Karpas-422 (cell line): ENCODE measurements around the gene EDIL3. TPM values are rescaled to one million over a fixed set of nuclear protein-coding genes. Genes with fewer than 3 reads are reported as not detected.
"Not testable (repeated sequence)": the region's sequence is repeated elsewhere in the genome, so short reads cannot be mapped to it uniquely, and the experiment has no call there.

Experiments
- DNase-seq: peaks from one replicate; pipeline ENCODE4 v3.0.0-alpha.2; 2015
- H2AFZ ChIP-seq: fragments of 200-600 bp; sonication (generic); 2 replicates; pipeline ENCODE4 v1.6.1; 2014; ENCODE audit warnings: antibody characterized with exemption, low read length, mixed read lengths
- H3K27ac ChIP-seq: fragments of 200-600 bp; sonication (generic); 2 replicates; pipeline ENCODE4 v1.5.1; 2014; ENCODE audit warnings: mild to moderate bottlenecking, low read length, moderate library complexity
- H3K27me3 ChIP-seq: fragments of 200-600 bp; sonication (generic); 2 replicates; pipeline ENCODE4 v1.6.1; 2014; ENCODE audit warnings: low read length, mixed read lengths
- H3K36me3 ChIP-seq: fragments of 200-600 bp; sonication (generic); 2 replicates; pipeline ENCODE4 v1.6.1; 2014; ENCODE audit warnings: low read length, mixed read lengths; ENCODE audit not compliant: insufficient read depth
- H3K4me1 ChIP-seq: fragments of 200-600 bp; sonication (generic); 2 replicates; pipeline ENCODE4 v1.6.1; 2014; ENCODE audit warnings: mild to moderate bottlenecking, low read length, mixed read lengths
- H3K4me2 ChIP-seq: fragments of 200-600 bp; sonication (generic); 2 replicates; pipeline ENCODE4 v1.6.1; 2014; ENCODE audit warnings: low read length, low read depth, mild to moderate bottlenecking; ENCODE audit not compliant: poor library complexity, severe bottlenecking
- H3K4me3 ChIP-seq: fragments of 200-600 bp; sonication (generic); 2 replicates; pipeline ENCODE4 v1.5.1; 2014; ENCODE audit warnings: mild to moderate bottlenecking, antibody characterized with exemption, low read length, mixed read lengths
- H3K79me2 ChIP-seq: fragments of 200-600 bp; sonication (generic); 2 replicates; pipeline ENCODE4 v1.6.1; 2014; ENCODE audit warnings: mild to moderate bottlenecking, low read length, mixed read lengths
- H3K9ac ChIP-seq: fragments of 200-600 bp; sonication (generic); 2 replicates; pipeline ENCODE4 v1.6.0; 2014; ENCODE audit warnings: low read length
- H3K9me2 ChIP-seq: fragments of 200-600 bp; sonication (generic), shearing (Covaris generic); replicated peaks from 2 replicates; pipeline ENCODE4 v1.6.0; 2014; ENCODE audit warnings: mild to moderate bottlenecking, low read length, moderate library complexity; ENCODE audit not compliant: insufficient read depth
- H3K9me3 ChIP-seq: fragments of 300-700, 200-600 bp; sonication (generic); 2 replicates; pipeline ENCODE4 v1.6.1; 2014; ENCODE audit warnings: low read length, mixed read lengths
- H4K20me1 ChIP-seq: fragments of 200-600 bp; sonication (generic); 2 replicates; pipeline ENCODE4 v1.6.1; 2014; ENCODE audit warnings: mild to moderate bottlenecking, antibody characterized with exemption, low read length, low read depth; ENCODE audit not compliant: insufficient read depth
- total RNA-seq: library from RNA; depleted of rRNA; stranded (reverse); fragments of >200 nt; shearing (Covaris generic); gene quantifications from 2 replicates; pipeline ENCODE4 v1.2.3, GENCODE V29; 2014; ENCODE audit warnings: low replicate concordance

The EDIL3 gene
- total RNA-seq, 1 experiment from 2014 or later = not detected

GRCh38 chr5:84343171-84343570 is 41.5 kb downstream of the EDIL3 start:
- Histone ChIP-seq H3K9me2 (no peaks in the 10 kb centered on the region), H3K9me3 (peaks cover 28% of the 10 kb centered on the region), H3K79me2 (no peaks in the 10 kb centered on the region), H3K9ac (no peak overlapping the region), H2AFZ (no peak overlapping the region), H3K4me2 (no peak overlapping the region), H3K4me3 (no peak overlapping the region), H4K20me1 (no peaks in the 10 kb centered on the region), H3K27ac (no peak overlapping the region), H3K36me3 (no peaks in the 10 kb centered on the region), H3K4me1 (no peaks in the 10 kb centered on the region), H3K27me3 (no peaks in the 10 kb centered on the region)
- no peak for DNase-seq

DNA sequence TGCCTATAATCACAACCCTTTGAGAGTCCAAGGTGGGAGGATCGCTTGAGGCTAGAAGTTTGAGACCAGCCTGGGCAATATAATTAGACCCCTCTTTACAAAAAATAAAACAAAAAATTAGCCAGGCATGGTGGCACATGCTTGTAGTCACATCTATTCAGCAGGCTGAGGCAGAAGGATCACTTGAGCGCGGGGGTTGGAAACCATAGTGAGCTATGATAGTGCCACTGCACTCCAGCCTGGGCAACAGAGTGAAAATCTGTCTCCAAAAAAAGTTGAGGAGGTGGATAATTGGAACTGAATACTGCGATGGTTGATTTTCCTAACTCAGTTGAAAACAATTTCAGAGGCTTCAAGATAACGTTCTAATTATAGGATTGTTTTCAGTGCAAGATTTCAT is 52.6 kb downstream of the EDIL3 start:
- no peak overlapping the region for H3K4me3 ChIP-seq
- DNase-seq = no peak
- H2AFZ ChIP-seq = no peak overlapping the region
- no peaks in the 10 kb centered on the region for H3K36me3 ChIP-seq
- peaks cover 28% of the 10 kb centered on the region for H3K9me3 ChIP-seq
- no peaks in the 10 kb centered on the region for H3K4me1 ChIP-seq
- no peak overlapping the region for H3K27ac ChIP-seq
- no peaks in the 10 kb centered on the region for H3K9me2 ChIP-seq
- H3K79me2 ChIP-seq = no peaks in the 10 kb centered on the region
- H3K4me2 ChIP-seq = no peak overlapping the region
- H4K20me1 ChIP-seq = no peaks in the 10 kb centered on the region
- no peak overlapping the region for H3K9ac ChIP-seq
- no peaks in the 10 kb centered on the region for H3K27me3 ChIP-seq

- no peak for DNase-seq
- Histone ChIP-seq H4K20me1 (no peaks in the 10 kb centered on the region), H3K9me3 (peaks cover 32% of the 10 kb centered on the region), H3K27me3 (no peaks in the 10 kb centered on the region), H3K36me3 (no peaks in the 10 kb centered on the region), H3K4me1 (no peaks in the 10 kb centered on the region), H3K27ac (no peak overlapping the region), H3K9me2 (no peaks in the 10 kb centered on the region), H3K9ac (no peak overlapping the region), H3K4me2 (no peak overlapping the region), H2AFZ (no peak overlapping the region), H3K4me3 (no peak overlapping the region), H3K79me2 (no peaks in the 10 kb centered on the region)
These were observed 57.1 kb downstream of the EDIL3 start for GRCh38 chr5:84327591-84327990.

DNA sequence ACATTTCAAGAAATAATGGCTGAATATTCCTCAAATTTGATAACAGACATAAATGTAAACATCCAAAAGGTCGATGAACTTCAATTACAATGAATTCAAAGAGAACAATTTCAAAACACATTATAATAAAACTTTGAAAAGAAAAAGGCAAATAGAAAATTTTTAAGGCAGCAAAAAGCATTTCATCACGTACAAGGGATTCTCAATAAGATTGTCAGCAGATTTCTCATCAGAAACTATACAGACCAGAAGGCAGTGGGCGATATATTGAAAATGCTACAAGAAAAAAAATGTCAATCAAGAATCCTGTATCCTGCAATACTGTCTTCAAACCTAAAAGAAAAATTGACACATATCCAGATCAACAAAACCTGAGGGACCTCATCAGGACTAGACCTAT is 62.0 kb downstream of the EDIL3 start:
- no peak overlapping the region for H3K4me3 ChIP-seq
- peaks cover 22% of the 10 kb centered on the region; the same call in 1 of the 2 replicates for H3K9me3 ChIP-seq
- no peaks in the 10 kb centered on the region for H3K4me1 ChIP-seq
- H2AFZ ChIP-seq = no peak overlapping the region
- no peaks in the 10 kb centered on the region for H3K27me3 ChIP-seq
- no peak overlapping the region for H3K4me2 ChIP-seq
- no peaks in the 10 kb centered on the region for H3K9me2 ChIP-seq
- H4K20me1 ChIP-seq = no peaks in the 10 kb centered on the region
- no peak for DNase-seq
- H3K36me3 ChIP-seq = no peaks in the 10 kb centered on the region
- H3K9ac ChIP-seq = no peak overlapping the region
- H3K27ac ChIP-seq = no peak overlapping the region
- H3K79me2 ChIP-seq = no peaks in the 10 kb centered on the region

DNA sequence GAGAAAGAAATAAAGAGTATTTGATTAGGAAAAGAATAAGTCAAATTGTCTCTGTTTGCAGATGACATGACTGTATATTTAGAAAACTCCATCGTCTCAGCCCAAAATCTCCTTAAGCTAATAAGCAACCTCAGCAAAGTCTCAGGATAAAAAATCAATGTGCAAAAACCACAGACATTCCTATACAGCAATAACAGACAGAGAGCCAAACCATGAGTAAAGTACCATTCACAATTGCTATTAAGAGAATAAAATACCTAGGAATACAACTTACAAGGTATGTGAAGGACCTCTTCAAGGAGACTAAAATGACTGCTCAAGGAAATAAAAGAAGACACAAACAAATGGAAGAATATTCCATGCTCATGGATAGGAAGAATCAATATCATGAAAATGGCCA is 66.9 kb downstream of the EDIL3 start:
- H3K4me1 ChIP-seq, H3K4me3 ChIP-seq, H3K27me3 ChIP-seq, H3K36me3 ChIP-seq, H3K9ac ChIP-seq, H3K4me2 ChIP-seq, H3K9me2 ChIP-seq, H2AFZ ChIP-seq, H4K20me1 ChIP-seq, DNase-seq, H3K27ac ChIP-seq, H3K79me2 ChIP-seq: not testable (repeated sequence)
- H3K9me3 ChIP-seq = peaks cover 19% of the 10 kb centered on the region; the same call in 1 of the 2 replicates

- peaks cover 11% of the 10 kb centered on the region; the same call in 1 of the 2 replicates for H3K9me3 ChIP-seq
These were observed 72.4 kb downstream of the EDIL3 start for GRCh38 chr5:84312280-84312679.

DNA sequence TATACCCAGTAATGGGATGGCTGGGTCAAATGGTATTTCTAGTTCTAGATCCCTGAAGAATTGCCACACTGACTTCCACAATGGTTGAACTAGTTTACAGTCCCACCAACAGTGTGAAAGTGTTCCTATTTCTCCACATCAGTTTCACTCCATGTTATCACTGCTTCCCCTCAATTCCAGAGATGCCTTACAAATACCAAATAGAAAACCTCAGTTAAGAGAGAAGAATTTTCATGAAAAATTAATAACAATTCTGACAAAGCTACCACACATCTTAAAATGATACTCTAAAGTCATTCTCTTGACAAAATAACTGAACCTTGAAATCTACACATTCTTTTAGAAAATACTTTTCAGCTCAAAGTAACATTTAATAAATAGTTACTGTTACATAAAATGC is 74.8 kb downstream of the EDIL3 start:
- H2AFZ ChIP-seq, H3K27me3 ChIP-seq, DNase-seq: not testable (repeated sequence)

More at GRCh38 chr5:84312280-84312679, 72.4 kb downstream of the EDIL3 start:
- not testable (repeated sequence) for H3K4me3 ChIP-seq, H3K36me3 ChIP-seq, H3K4me2 ChIP-seq, H3K9me2 ChIP-seq, H3K27me3 ChIP-seq, H3K4me1 ChIP-seq, DNase-seq, H3K9ac ChIP-seq, H4K20me1 ChIP-seq, H3K27ac ChIP-seq, H3K79me2 ChIP-seq, H2AFZ ChIP-seq

GRCh38 chr5:84306601-84307000 is 78.1 kb downstream of the EDIL3 start:
- H3K9me2 ChIP-seq = no peaks in the 10 kb centered on the region
- no peaks in the 10 kb centered on the region for H3K27me3 ChIP-seq
- no peak overlapping the region for H3K4me2 ChIP-seq
- H3K9me3 ChIP-seq = peaks cover 7% of the 10 kb centered on the region
- no peak overlapping the region for H3K4me3 ChIP-seq
- H3K27ac ChIP-seq = no peak overlapping the region
- H3K9ac ChIP-seq = no peak overlapping the region
- DNase-seq = no peak
- no peaks in the 10 kb centered on the region for H3K79me2 ChIP-seq
- no peaks in the 10 kb centered on the region for H4K20me1 ChIP-seq
- H3K4me1 ChIP-seq = no peaks in the 10 kb centered on the region
- H2AFZ ChIP-seq = no peak overlapping the region
- H3K36me3 ChIP-seq = no peaks in the 10 kb centered on the region

More for the DNA sequence above, 74.8 kb downstream of the EDIL3 start:
- not testable (repeated sequence) for H3K4me3 ChIP-seq, H3K9ac ChIP-seq, H3K79me2 ChIP-seq, H3K9me3 ChIP-seq, H3K9me2 ChIP-seq, H4K20me1 ChIP-seq, H3K4me2 ChIP-seq, H3K27ac ChIP-seq, H3K4me1 ChIP-seq, H3K36me3 ChIP-seq

- H4K20me1 ChIP-seq = no peaks in the 10 kb centered on the region
- H3K9me3 ChIP-seq = peaks cover 11% of the 10 kb centered on the region
- no peak overlapping the region for H3K4me2 ChIP-seq
- H3K4me1 ChIP-seq = no peaks in the 10 kb centered on the region
- H3K9ac ChIP-seq = no peak overlapping the region
- no peak overlapping the region for H3K4me3 ChIP-seq
- H3K9me2 ChIP-seq = no peaks in the 10 kb centered on the region
- no peak overlapping the region for H2AFZ ChIP-seq
- no peaks in the 10 kb centered on the region for H3K36me3 ChIP-seq
- H3K27me3 ChIP-seq = no peaks in the 10 kb centered on the region
- DNase-seq = no peak
- H3K79me2 ChIP-seq = no peaks in the 10 kb centered on the region
- H3K27ac ChIP-seq = no peak overlapping the region
These were observed 80.1 kb downstream of the EDIL3 start for GRCh38 chr5:84304599-84304998.
